HG03460 (cell line): ENCODE data around the gene CLDN18.

Source experiments
- ATAC-seq: cut with Tn5 transposase; IDR thresholded peaks from one replicate; pipeline ENCODE4 v1.9.1; 2021; ENCODE audit not compliant: unreplicated experiment

Gene CLDN18

GRCh38 chr3:138025553-138025952, 15.6 kb downstream of the CLDN18 start:
- ATAC-seq = no peak

- no peak for ATAC-seq
Measured at GRCh38 chr3:138027821-138028220, 17.9 kb downstream of the CLDN18 start.

GRCh38 chr3:138030734-138031280, 20.8 kb downstream of the CLDN18 start:
- ATAC-seq = no peak

- no peak for ATAC-seq
Measured at GRCh38 chr3:138031536-138031935, 21.6 kb downstream of the CLDN18 start.

- peak; percentile 42 for ATAC-seq
Measured at GRCh38 chr3:138032567-138032966, 22.6 kb downstream of the CLDN18 start.

- no peak for ATAC-seq
Measured at GRCh38 chr3:138033202-138033691, 23.3 kb downstream of the CLDN18 start.

GRCh38 chr3:138034918-138035317, 25.0 kb downstream of the CLDN18 start:
- ATAC-seq = no peak

- ATAC-seq = no peak
Measured at GRCh38 chr3:138036572-138036971, 26.6 kb downstream of the CLDN18 start.

- ATAC-seq = no peak
Measured at GRCh38 chr3:138038725-138039462, 28.9 kb downstream of the CLDN18 start.

- no peak for ATAC-seq
Measured at GRCh38 chr3:138042043-138042442, 32.1 kb downstream of the CLDN18 start.

GRCh38 chr3:138043266-138044029, 33.5 kb downstream of the CLDN18 start:
- no peak for ATAC-seq

- ATAC-seq = no peak
Measured at GRCh38 chr3:138046085-138046484, 36.1 kb downstream of the CLDN18 start.

- ATAC-seq = no peak
Measured at GRCh38 chr3:138046955-138047354, 37.0 kb downstream of the CLDN18 start.

- ATAC-seq = no peak
Measured at GRCh38 chr3:138047596-138048158, 37.7 kb downstream of the CLDN18 start.

GRCh38 chr3:138049157-138049919, 39.4 kb downstream of the CLDN18 start:
- no peak for ATAC-seq

GRCh38 chr3:138051947-138052802, 42.2 kb downstream of the CLDN18 start:
- peak; percentile 61 for ATAC-seq

GRCh38 chr3:138054057-138054456, 44.1 kb downstream of the CLDN18 start:
- no peak for ATAC-seq

GRCh38 chr3:138057384-138057783, 47.4 kb downstream of the CLDN18 start:
- ATAC-seq = no peak

- no peak for ATAC-seq
Measured at GRCh38 chr3:138059261-138059660, 49.3 kb downstream of the CLDN18 start.

- no peak for ATAC-seq
Measured at GRCh38 chr3:138060792-138061191, 50.8 kb downstream of the CLDN18 start.
